Left ventricle myocardium superior (tissue), 1 donor: ENCODE data around the gene MAP2K5. TPM values are rescaled to one million over a fixed set of nuclear protein-coding genes. Genes with fewer than 3 reads are reported as not detected.
"Not testable (repeated sequence)": the region's sequence is repeated elsewhere in the genome, so short reads cannot be mapped to it uniquely, and the experiment has no call there.

Experiments used
- ATAC-seq: fragments of 200-7000 bp; cut with Tn5 transposase; one replicate; pipeline ENCODE4 v1.9.1; 2020; ENCODE audit warnings: mild to moderate bottlenecking, moderate library complexity
- DNase-seq: peaks from one replicate; pipeline ENCODE4 v3.0.0-alpha.2; 2020
- intact Hi-C: fragments of 100-400 bp; cut with micrococcal nuclease; formaldehyde crosslinking; loops from one replicate; pipeline ENCODE4 v1.11.0; 2022
- total RNA-seq: library from RNA; stranded (reverse); fragmentation: NEBNext Ultra II Directional; extraction: Animal tissue kit (Norgen Biotek cat#: 25700); gene quantifications from one replicate; pipeline ENCODE4 v1.2.1, GENCODE V29; 2021
- donor health status: DM: no; HTN: yes; CAD: no; lungs with severe emphysema.

The MAP2K5 gene
- total RNA-seq, 1 donor from 2014 or later, result 22.0 TPM

- no peak for ATAC-seq
- no peak for DNase-seq
- intact Hi-C loops, result no loop called here
Measured at GRCh38 chr15:67579967-67580366, 37.5 kb downstream of the MAP2K5 start.

- DNase-seq (no peak), ATAC-seq (no peak)
- intact Hi-C loops, result no loop called here
Measured at GRCh38 chr15:67584157-67584556, 41.7 kb downstream of the MAP2K5 start.

DNA sequence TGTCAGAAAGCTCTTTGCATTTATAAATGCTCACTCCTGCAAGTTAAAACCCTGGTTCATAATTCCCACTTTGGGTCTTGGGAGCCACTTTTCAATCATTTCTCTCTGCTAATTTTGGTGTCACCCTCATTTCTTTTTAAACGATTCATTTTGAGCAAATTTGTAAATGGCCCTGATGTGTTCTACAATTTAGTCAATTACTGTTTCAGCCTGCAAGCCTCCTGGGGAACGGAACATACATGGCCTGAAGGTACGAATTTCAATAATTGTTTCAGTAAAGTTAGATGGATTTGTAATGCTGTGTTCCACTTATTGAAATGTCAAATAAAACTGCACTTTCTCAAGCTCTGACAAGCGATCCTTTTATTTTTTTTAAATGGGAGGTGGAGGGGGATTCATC is 43.2 kb downstream of the MAP2K5 start:
- DNase-seq (no peak), ATAC-seq (no peak)
- intact Hi-C loops, result no loop called here

DNA sequence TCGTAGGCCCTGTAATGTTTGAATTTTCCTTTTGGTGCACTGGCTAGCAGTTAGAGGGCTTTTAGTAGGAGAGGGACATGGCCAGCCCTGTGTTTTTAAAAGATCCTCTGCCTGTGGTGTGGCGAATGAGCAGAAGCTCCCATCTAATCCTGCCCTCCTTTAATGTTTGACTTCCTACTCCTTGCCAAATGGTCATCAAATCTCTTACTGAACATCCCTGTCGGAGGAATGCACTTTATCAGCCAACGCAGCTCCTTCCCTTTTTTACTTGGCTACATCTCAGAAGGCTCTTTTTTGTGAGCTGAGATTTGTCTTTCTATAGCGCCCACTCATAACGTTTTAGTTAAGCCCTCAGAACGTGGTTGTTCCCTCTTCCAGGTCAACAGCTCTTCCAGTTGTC is 44.8 kb downstream of the MAP2K5 start:
- DNase-seq (no peak), ATAC-seq (no peak)
- intact Hi-C loops, result no loop called here

DNA sequence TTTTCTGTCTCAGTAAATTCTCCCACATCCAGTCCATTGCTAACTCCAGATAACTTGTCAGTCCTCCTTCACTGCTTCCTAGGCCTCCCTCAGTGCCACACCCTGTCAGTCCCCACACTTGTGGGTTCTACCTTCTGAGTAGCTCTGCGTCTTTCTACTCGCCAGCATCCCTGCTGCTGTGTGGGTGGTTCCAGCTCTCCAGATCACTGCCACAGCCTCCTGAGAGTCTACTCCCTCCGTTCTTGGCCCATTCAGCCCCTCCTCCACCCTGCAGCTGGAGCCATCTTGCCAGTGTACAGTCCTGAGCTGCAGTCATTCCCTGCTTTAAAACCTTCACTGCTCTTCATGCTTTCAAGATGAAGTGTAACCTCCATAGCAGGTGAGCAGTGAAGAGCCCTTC is 45.3 kb downstream of the MAP2K5 start:
- intact Hi-C loops, result no loop called here
- DNase-seq (no peak), ATAC-seq (no peak)

DNA sequence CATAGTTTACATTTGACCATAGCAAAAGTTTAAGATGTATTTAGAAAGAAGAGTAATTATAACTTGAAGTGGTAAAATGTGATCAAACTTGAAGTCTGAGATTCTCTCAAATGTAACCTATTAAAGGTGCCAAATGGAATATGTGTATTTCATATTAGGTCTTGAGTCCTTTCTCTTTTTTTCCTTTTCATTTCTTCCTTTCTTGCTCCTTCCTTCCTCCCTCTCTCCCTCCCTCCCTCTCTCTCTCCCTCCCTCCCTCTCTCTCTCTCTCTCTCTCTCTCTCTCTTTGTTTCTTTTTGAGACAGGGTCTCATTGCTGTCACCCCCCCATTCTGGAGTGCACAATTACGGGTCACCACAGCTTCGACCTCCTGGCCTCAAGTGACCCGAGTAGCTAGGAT is 47.7 kb downstream of the MAP2K5 start:
- intact Hi-C loops, result no loop called here
- ATAC-seq (no peak), DNase-seq (no peak)

DNA sequence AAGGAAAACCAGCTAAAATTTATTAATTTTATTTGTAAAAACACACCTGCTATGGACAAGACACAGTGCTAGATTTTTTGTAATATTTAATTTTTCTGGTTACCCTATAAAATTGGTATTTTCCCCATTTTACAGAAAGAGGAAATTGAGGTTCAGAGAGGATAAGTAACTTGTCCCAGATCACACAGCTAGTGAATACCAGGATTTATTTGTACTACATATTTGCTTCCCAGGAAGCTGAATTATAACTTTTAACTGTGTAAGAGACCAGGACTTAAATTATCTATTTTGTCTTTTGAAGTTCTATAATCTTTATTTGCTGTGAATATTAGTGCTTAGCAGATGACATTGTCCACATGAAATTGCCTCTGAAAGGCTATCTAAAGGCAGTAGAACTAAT is 49.7 kb downstream of the MAP2K5 start:
- ATAC-seq (no peak), DNase-seq (no peak)
- intact Hi-C loops, result no loop called here

DNA sequence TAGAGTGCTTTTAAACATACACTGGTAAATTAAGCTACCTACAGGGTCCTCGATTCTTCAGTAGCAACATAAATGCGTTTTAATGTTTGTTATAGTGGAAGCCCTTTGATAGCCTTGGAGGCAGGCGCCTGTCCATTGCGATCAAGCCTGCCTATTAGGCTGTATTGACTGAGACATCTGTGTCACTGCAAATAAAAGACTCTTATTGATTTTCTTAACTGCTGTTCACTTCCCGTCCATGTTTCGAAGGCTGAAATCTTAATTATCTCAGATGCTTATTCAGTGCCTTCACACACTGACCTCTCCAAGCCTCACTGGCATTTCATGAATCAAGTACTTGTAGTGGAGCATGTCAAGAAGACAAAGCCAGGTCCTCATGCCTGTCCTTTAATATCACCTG is 51.1 kb downstream of the MAP2K5 start:
- DNase-seq, result no peak
- no peak for ATAC-seq

GRCh38 chr15:67594770-67595169 is 52.3 kb downstream of the MAP2K5 start:
- no peak for DNase-seq
- intact Hi-C loops, result no loop called here
- ATAC-seq, result no peak

More for the DNA sequence above, 51.1 kb downstream of the MAP2K5 start:
- intact Hi-C loops, result no loop called here

DNA sequence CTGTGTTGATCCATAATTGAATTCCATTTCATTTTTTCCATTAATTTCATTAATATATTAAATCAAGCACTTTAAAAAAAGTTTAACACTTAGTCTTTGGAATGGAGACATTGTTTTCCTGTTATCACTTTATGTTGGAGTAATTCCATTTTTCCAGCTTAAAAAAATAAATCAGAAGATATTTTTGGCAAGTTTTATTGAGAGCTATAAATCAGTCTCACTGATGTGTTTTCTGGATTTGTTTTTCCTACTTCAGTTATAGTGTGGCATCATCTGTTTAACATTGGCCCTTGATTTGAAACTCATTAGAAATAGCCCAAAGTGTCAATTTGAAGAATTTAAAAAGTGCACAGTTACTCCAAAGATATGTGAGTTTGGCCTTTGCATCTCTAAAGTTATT is 53.1 kb downstream of the MAP2K5 start:
- DNase-seq (no peak), ATAC-seq (no peak)
- intact Hi-C loops, result no loop called here

- no peak for DNase-seq
- ATAC-seq, result no peak
- intact Hi-C loops, result no loop called here
Measured at GRCh38 chr15:67601073-67601472, 58.6 kb downstream of the MAP2K5 start.

- ATAC-seq (no peak), DNase-seq (no peak)
- intact Hi-C loops, result no loop called here
Measured at GRCh38 chr15:67603063-67603462, 60.6 kb downstream of the MAP2K5 start.

DNA sequence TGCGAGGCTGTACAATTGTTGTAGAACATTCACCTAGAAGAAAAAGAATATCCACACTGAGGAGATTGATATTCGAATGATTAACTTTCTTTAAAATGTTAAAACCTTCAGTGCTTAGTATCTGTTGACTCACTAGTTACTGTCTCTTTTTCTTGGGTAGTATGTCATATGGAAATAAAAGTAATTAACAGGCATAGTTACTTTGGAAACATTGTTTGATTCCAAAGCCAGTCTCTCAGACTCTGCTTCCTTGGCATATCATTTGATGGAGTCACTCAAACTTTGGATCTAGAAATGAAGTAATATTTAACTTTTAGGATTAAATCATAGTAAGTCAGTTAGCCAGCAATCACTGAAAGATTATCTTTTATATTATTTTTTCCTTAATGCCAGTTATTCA is 63.4 kb downstream of the MAP2K5 start:
- no peak for DNase-seq
- intact Hi-C loops, result no loop called here

GRCh38 chr15:67606742-67607141 is 64.2 kb downstream of the MAP2K5 start:
- intact Hi-C loops, result no loop called here
- ATAC-seq, result no peak
- no peak for DNase-seq

More for the DNA sequence above, 63.4 kb downstream of the MAP2K5 start:
- ATAC-seq, result no peak

- no peak for ATAC-seq
- intact Hi-C loops, result no loop called here
- DNase-seq, result no peak
Measured at GRCh38 chr15:67607329-67607728, 64.8 kb downstream of the MAP2K5 start.

DNA sequence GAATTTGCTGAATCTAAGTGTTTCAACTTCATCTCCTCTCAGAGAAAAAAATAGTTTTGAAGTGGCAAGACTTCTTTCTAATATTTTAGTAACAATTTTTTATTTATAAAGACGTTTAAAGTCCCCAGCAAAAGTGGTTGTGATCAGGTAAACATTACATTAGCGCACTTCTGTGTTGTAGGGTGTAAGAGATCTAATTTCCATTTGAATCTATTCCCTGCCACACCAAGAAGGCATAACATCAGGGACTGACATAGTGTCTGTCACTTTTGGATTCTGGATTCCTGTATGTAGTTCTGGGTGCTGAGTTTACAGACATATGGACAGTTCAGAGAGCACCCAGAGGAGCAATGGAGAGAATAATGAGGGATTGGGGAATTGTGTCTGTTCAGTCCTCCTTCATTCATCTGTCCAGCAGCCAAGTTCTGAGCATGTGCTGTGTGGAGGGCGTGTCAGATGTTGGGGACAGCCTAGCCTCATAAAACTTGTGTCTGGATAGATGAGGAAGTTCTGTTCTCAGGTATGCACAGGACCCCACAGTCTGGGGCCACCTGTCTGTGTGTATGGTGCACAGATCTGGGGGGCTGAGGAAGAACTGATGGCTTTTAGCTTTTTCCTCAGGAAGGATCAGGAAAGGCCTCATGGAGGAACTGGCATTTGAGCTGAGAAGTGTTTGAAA is 65.6 kb downstream of the MAP2K5 start:
- DNase-seq (no peak), ATAC-seq (no peak)
- intact Hi-C loops, result no loop called here

GRCh38 chr15:67608638-67608959 is 66.1 kb downstream of the MAP2K5 start:
- intact Hi-C loops, result no loop called here
- no peak for DNase-seq
- no peak for ATAC-seq

DNA sequence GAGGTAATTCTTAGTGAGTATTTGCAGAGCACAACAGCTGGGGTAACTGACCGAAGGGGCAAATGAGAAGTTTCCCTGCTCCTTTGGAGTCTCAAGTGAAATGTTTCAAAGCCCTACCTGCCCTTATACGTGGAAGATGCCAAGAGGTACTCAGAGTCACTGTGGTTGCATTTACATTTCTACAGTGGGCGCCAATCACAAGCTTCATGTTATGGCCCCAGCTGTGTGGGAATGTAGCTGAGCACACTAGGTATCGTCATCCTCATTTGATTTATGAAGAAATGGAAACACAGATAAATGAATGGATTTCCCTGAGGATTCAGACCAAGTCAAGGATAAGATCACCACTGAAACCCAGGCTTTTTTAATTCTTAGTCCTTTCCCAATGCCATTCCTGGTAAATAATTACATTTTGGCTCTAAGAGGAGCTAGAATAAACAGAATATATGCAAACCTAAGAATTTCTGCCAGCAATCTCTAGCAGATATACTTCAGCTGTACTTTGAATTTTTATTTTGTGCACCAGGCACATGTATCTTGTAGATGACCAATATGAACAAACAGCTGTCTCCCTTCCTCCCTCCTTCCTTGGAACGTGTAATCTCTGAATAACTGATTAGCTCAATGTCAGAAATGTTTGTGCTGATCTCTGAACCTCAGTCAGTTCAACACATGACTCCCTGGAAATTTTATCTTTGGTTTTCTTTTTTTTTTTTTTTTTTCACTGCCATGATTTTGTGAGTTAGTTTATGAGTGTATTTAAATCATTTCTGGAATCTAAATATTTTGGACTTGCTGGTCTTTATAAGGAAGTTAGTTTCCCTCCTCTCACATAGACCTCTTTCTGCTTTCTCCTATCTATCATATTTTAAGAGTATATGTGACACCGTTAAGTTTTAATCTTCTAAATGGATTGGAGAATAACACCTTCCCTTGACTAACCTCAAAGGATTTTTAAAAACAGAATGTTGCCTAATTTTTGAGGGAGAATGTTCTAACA is 69.2 kb downstream of the MAP2K5 start:
- DNase-seq (no peak), ATAC-seq (no peak)
- intact Hi-C loops, result no loop called here

- no peak for ATAC-seq
- DNase-seq, result no peak
- intact Hi-C loops, result no loop called here
Measured at GRCh38 chr15:67613211-67613610, 70.7 kb downstream of the MAP2K5 start.

DNA sequence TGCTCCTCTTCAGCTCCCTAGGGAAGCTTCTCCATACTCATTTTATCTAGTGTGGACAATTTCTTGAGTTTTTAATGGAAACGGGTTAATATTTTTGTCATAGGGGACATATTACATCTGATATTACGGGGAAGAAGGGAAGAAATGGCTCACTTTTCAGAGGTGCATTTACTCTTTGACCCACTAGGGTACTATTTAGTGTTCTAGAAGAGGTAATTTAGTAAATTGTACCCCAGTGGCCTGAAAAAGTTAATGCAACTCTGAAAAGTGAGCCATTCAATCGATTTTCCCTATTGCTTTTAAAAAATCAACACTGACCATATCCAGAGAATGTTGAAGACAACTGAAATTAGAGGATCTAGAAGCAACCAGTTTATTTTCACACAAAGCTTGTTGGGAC is 71.2 kb downstream of the MAP2K5 start:
- intact Hi-C loops, result no loop called here
- no peak for ATAC-seq

DNA sequence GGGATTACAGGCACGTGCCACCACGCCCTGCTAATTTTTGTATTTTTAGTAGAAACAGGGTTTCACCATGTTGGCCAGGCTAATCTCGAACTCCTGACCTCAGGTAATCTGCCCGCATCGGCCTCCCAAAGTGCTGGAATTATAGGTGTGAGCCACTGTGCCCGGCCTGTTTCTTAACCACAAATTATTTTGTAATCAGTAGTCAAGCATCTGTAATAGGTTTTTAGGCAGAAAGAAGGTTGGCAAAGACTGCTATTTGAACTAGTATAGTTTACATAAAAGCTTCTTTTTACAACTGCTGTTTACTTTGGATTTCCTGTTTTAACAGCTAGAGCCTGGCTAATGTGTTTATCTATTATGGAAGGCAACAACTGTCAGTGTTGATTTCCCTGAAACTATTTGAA is 72.6 kb downstream of the MAP2K5 start:
- DNase-seq, ATAC-seq, intact Hi-C loops: not testable (repeated sequence)

More for the DNA sequence above, 71.2 kb downstream of the MAP2K5 start:
- no peak for DNase-seq
